SJCRH30 (cell line): ENCODE data around the gene SERP1. TPM values are rescaled to one million over a fixed set of nuclear protein-coding genes. Genes with fewer than 3 reads are reported as not detected.
A peak's percentile ranks its signal among the peaks of the same experiment; 100 is the strongest.

Experiments
- DNase-seq, 2 experiments: peaks; one replicate each; pipeline ENCODE4 v3.0.0-alpha.2; 2015 to 2020
- H3K27ac ChIP-seq: fragments of 250-450 bp; sonication (Bioruptor Pico); 2 replicates; pipeline ENCODE4 v1.5.1; 2020; ENCODE audit warnings: mild to moderate bottlenecking, moderate library complexity
- H3K27me3 ChIP-seq: fragments of 250-450 bp; sonication (Bioruptor Pico); 2 replicates; pipeline ENCODE4 v1.5.1; 2020; ENCODE audit warnings: mild to moderate bottlenecking, moderate library complexity
- H3K36me3 ChIP-seq: fragments of 250-450 bp; sonication (Bioruptor Pico); 2 replicates; pipeline ENCODE4 v1.5.1; 2020; ENCODE audit warnings: mild to moderate bottlenecking, moderate library complexity
- H3K4me1 ChIP-seq: fragments of 250-450 bp; sonication (Bioruptor Pico); 2 replicates; pipeline ENCODE4 v1.5.1; 2020; ENCODE audit warnings: mild to moderate bottlenecking, moderate library complexity
- H3K4me3 ChIP-seq: fragments of 250-450 bp; sonication (Bioruptor Pico); 2 replicates; pipeline ENCODE4 v1.5.1; 2020; ENCODE audit warnings: mild to moderate bottlenecking, moderate library complexity
- H3K9me3 ChIP-seq: fragments of 250-450 bp; sonication (Bioruptor Pico); replicated peaks from 2 replicates; pipeline ENCODE4 v1.5.1; 2020; ENCODE audit warnings: mild to moderate bottlenecking, moderate library complexity
- total RNA-seq: library from RNA; depleted of rRNA; stranded (reverse); fragments of >200 nt; shearing (Covaris generic); gene quantifications from 2 replicates; pipeline ENCODE4 v1.2.3, GENCODE V29; 2014; rRNA removed

The SERP1 gene
- total RNA-seq, result 72.7 and 80.3 TPM in 2 replicates

DNA sequence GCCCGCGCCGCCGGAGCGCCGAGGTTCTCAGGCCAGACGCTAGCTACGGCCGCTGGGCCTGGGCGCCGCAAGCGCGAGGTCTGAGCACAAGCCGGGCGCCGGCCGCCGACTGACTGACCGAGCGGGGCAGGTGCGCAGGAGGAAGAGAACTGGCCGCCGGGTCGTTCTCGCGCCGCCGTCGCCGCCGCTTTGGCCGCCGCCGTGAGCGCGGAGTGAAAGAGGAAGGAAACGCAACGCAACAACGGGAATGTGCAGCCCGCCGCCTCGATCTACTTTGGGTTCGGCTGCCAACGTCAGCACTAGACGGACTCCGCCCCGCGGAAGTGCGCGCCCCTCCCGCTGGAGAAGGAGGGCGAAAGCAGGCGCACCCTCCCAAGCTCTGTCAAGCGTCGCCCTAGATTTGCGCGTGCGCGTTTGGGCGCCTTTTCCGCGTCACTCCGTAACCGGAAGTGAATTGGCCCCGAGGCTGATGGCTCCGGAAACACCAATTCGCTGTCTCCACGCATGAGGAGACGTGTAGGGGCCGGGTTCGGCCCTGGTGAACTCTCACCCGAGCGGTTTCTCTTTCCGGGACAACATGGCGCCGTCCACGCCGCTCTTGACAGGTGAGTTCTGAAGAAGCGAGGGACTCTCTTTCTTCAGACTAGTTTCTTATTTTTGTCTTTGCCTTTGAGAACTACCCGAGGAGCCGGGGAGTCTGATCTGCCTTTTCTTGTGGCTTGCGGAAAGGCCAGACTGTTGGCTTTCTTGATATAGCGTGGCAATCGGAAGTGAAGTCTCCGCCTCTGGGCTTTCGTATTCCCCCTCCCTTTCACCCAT lies at the start of gene SERP1, which contains the start of gene EIF2A:
TSS of gene SERP1 (minus strand) at position 271 of the 819 bp plus-strand sequence. CDS start 361 bp downstream, outside the sequence.
TSS of gene EIF2A (plus strand) at position 562 of the 819 bp plus-strand sequence. CDS start at position 578, 16 bp downstream.
- peaks cover 18% of the 10 kb centered on the region for H3K36me3 ChIP-seq
- H3K27ac ChIP-seq, result peak within 1 kb of the TSS; percentile 75
- DNase-seq, result peak; percentile 97 to 99
- no peaks in the 10 kb centered on the region for H3K9me3 ChIP-seq
- peak within 1 kb of the TSS; percentile 90 for H3K4me3 ChIP-seq
- no peaks in the 10 kb centered on the region for H3K4me1 ChIP-seq
- no peaks in the 10 kb centered on the region for H3K27me3 ChIP-seq

DNA sequence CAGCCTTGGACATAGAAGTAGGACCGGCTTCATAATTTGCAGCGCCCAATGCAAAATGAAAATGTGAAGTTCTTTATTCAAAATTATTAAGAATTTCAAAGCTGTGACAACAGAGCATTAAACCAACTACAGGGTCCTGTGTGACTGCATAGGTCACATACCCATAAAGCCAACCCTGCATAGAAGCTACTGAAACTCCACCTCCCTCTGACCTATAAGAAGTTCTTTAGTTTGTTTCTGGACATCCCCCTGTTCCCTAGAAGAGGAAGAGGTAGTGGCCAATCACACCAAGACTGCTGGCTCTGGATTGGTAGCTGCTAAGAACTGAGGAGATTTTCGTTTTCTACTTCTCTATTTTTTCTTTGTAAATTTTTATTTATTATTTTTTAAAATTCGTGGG lies 47.9 kb upstream of the SERP1 start:
- no peaks in the 10 kb centered on the region for H3K4me1 ChIP-seq
- no peak for DNase-seq
- H3K27ac ChIP-seq, result no peak overlapping the region
- H3K9me3 ChIP-seq, result no peaks in the 10 kb centered on the region
- H3K36me3 ChIP-seq, result no peaks in the 10 kb centered on the region
- H3K4me3 ChIP-seq, result no peak overlapping the region
- H3K27me3 ChIP-seq, result no peaks in the 10 kb centered on the region

DNA sequence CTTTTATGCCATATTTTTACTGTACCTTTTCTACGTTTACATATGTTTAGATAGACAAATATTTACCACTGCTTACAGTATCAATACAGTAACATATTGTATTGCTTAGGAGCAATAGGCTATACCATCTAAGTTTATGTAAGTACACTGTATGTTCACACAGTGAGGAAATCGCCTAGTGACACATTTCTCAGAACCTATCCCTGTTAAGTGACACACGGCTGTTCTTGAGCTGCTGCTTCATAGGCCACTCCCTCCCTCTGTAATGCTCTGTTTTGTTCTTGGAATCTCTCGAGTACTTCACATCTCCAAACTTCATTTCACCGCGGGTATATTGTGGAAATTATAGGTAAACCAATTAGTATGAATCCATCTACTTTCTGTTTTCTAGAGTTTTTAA lies 43.5 kb upstream of the SERP1 start:
- Histone ChIP-seq H3K27me3 (no peaks in the 10 kb centered on the region), H3K9me3 (no peaks in the 10 kb centered on the region), H3K36me3 (peaks cover 15% of the 10 kb centered on the region), H3K4me1 (no peaks in the 10 kb centered on the region), H3K27ac (no peak overlapping the region), H3K4me3 (no peak overlapping the region)
- DNase-seq, result no peak

DNA sequence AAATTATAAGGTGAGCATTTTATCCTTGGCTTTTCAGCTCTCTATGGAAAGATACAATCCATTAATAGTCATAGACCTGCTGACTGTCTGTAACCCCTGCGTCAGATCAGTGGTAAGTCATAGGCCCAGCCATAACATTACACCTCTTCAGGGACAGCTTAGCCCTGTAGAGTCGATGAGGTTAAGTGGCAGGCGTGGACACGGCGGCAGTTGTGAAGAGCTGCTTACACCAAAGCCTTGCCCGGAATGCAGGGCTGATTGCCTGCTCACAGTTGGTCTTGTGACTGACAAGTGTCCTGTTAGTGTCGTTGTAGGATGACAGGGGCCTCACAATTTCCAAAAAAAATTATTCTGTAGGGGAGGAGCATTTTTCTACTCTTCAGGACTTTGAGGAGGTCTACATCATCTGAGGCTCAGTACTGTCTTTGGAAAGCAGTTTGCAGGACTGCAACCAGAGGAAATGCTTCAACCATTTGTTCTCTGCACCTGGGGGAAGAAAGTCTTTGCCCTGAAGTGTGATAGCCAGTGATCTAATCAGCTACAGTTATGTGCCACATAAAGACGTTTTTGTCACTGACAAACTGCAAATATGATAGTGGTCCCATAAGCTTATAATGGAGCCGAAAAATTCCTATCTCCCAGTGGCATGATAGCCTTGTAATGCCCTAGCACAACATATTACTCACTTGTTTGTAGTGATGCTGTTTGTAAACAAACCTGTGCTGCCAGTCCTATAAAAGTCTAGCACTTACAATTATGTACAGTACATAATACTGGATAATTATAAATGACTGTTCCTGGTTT lies 41.9 kb upstream of the SERP1 start:
- Histone ChIP-seq H3K27ac (no peak overlapping the region), H3K4me1 (no peaks in the 10 kb centered on the region), H3K36me3 (peaks cover 29% of the 10 kb centered on the region), H3K4me3 (no peak overlapping the region), H3K9me3 (no peaks in the 10 kb centered on the region), H3K27me3 (no peaks in the 10 kb centered on the region)
- DNase-seq, result no peak

DNA sequence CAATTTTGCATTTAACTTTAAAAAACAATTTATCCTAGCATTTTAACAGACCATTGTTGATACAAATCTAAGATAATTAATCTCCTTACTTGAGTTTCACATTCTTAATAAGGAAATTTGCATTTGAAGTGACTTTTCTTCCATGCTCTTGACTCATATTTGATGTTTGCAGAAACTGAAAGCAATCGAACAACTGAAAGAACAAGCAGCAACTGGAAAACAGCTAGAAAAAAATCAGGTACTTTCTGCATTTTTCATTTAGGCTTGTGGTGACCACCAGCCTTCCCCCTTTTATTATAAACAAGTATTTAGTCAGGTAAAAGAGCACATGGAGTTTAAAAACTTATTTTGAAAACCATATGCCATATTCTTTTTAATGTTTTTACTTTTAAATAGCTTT lies 36.7 kb upstream of the SERP1 start:
- Histone ChIP-seq H3K4me1 (no peaks in the 10 kb centered on the region), H3K9me3 (no peaks in the 10 kb centered on the region), H3K4me3 (no peak overlapping the region), H3K27ac (no peak overlapping the region), H3K27me3 (no peaks in the 10 kb centered on the region), H3K36me3 (peaks cover 57% of the 10 kb centered on the region)
- no peak for DNase-seq

DNA sequence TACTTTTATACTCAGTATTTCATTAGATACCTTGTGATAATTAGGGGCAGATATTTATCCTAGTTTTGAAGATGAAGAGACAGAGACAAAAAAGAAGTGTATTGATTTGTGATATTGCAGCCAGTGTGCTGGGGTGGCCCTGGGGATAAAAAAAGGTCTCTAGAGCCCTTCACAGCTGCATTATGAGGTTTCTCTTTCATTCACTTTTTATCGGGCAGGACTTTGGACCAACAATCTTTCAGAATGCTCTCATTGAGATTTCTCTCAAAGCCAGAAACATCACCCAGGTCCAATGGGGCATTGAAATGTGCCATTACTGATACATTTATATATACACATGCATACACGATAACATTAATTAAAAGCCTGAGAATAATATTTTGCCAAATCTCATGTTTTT lies 36.3 kb upstream of the SERP1 start:
- Histone ChIP-seq H3K27me3 (no peaks in the 10 kb centered on the region), H3K27ac (no peak overlapping the region), H3K4me1 (no peaks in the 10 kb centered on the region), H3K36me3 (peaks cover 59% of the 10 kb centered on the region), H3K9me3 (no peaks in the 10 kb centered on the region), H3K4me3 (no peak overlapping the region)
- DNase-seq, result no peak

DNA sequence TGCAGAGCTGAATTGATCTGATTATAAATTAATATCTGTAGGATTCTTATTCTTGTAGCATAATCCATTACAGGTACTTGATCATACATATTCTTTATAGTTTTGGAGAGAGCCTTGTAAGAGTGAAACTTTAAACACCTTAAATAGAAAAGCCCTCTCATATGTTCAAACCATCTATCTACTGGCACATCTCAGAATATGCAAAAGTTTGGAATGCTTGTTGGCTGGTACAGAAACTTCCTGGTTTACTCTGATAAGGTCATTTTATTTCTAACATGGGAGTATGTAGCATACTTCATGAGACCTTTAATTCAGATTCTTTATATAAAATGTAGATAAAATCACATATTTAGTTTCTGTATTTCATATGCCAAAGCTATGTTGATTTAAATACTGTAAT lies 34.9 kb upstream of the SERP1 start:
- Histone ChIP-seq H3K27ac (no peak overlapping the region), H3K36me3 (peaks cover 66% of the 10 kb centered on the region), H3K9me3 (no peaks in the 10 kb centered on the region), H3K27me3 (no peaks in the 10 kb centered on the region), H3K4me3 (no peak overlapping the region), H3K4me1 (no peaks in the 10 kb centered on the region)
- DNase-seq, result no peak

DNA sequence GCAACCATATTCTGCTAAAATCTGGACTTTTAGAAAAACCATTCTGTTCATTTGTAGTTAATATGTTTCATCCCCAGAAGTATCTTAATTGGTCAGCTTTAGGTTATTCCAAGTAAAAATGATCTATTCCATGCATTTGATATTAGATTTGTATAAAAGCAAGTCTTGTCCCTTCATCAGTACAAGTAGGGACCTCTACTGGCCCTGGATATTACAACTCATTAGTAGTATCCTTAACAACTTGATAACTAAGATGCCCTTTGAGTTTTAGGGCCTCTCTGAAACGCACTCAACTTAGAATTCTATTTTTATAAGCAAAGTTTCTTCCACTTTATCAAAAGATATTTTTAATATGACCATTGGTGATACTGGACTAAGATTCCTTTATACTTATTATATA lies 31.6 kb upstream of the SERP1 start:
- no peaks in the 10 kb centered on the region for H3K4me1 ChIP-seq
- no peak overlapping the region for H3K27ac ChIP-seq
- no peak overlapping the region for H3K4me3 ChIP-seq
- H3K27me3 ChIP-seq, result no peaks in the 10 kb centered on the region
- DNase-seq, result no peak
- H3K9me3 ChIP-seq, result no peaks in the 10 kb centered on the region
- peaks cover 53% of the 10 kb centered on the region for H3K36me3 ChIP-seq

DNA sequence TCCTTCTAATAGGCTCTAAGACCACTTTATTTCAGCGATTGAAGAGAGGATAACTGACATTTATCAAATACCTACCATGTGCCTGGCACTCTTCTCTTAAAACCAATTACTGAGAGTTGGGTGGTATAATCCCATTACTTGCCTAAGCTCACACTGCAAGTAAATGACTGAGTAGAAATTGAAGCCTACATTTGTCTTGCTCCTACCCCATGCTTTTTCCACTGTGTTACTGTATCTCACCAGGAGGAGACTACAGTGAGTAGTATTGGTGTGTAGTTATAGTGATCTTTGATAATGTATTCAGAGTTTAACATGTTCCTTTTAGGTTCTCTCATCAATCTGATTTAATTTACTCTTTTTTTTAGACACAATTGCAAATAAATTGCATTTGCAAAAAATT lies 21.0 kb upstream of the SERP1 start:
- Histone ChIP-seq H3K27me3 (no peaks in the 10 kb centered on the region), H3K4me1 (no peaks in the 10 kb centered on the region), H3K27ac (no peak overlapping the region), H3K36me3 (peaks cover 81% of the 10 kb centered on the region), H3K9me3 (no peaks in the 10 kb centered on the region), H3K4me3 (no peak overlapping the region)
- no peak for DNase-seq

DNA sequence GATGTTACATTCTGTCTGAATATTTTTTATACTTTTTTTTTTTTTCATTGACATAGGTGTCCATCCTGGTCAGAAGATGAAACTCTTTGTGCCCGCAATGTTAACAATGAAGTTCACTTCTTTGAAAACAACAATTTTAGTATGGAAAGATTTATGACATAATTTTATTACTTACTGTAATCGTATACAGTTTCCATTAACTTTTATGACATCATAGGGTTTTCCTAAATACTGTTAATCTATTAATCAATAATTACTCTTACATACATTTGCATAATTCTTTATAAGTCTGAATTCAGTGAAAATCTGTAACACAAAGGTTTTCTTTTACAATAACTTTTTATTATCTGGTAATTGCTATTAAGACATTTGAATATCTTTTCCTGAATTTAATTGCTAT lies 17.9 kb upstream of the SERP1 start:
- no peaks in the 10 kb centered on the region for H3K27me3 ChIP-seq
- H3K36me3 ChIP-seq, result peaks cover 70% of the 10 kb centered on the region
- no peak overlapping the region for H3K27ac ChIP-seq
- no peak overlapping the region for H3K4me3 ChIP-seq
- DNase-seq, result no peak
- no peaks in the 10 kb centered on the region for H3K9me3 ChIP-seq
- no peaks in the 10 kb centered on the region for H3K4me1 ChIP-seq

DNA sequence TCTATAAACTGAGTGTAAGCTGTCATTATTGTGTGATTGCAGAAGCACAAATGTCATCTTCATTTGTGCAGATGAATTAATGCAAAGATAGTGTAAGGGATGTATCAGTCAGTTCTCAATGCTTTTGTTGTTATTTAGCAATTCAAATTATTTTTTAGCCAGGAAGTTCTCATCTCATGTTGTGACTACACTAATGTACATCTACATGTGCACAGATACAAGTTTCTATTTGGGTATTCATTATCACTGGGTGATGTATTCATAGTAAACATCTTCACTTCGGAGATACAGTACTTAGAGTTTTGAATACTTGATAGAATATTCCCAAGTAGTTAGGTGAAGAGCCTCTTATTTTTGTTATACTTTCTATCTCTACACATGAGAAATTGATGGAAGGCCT lies 11.4 kb upstream of the SERP1 start:
- H3K4me3 ChIP-seq, result no peak overlapping the region
- no peak overlapping the region for H3K27ac ChIP-seq
- H3K27me3 ChIP-seq, result no peaks in the 10 kb centered on the region
- H3K9me3 ChIP-seq, result no peaks in the 10 kb centered on the region
- DNase-seq, result no peak
- H3K36me3 ChIP-seq, result peaks cover 66% of the 10 kb centered on the region
- H3K4me1 ChIP-seq, result no peaks in the 10 kb centered on the region; the same call in 1 of the 2 replicates

DNA sequence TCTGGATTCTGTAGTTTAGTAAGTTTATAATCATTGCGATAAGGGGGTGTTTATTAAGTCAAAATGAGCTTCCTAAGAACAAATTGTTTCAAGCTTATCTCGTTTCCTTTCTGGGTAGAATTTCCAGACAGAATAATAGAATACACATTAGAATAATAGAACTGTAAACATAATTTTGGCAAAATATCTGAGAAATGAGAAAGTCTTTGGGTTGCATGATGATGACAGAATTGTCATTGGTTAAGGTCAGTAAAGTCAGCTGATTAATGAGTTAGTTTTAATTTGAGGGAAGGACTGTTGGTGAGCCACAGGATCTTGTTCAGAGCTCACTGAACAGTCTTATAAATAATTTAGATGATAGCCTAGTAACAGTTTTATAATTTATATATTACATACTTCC lies 10.5 kb upstream of the SERP1 start:
- no peak for DNase-seq
- H3K9me3 ChIP-seq, result no peaks in the 10 kb centered on the region
- no peaks in the 10 kb centered on the region for H3K27me3 ChIP-seq
- H3K27ac ChIP-seq, result no peak overlapping the region
- H3K4me3 ChIP-seq, result no peak overlapping the region
- H3K4me1 ChIP-seq, result no peaks in the 10 kb centered on the region; the same call in 1 of the 2 replicates
- peaks cover 70% of the 10 kb centered on the region for H3K36me3 ChIP-seq

DNA sequence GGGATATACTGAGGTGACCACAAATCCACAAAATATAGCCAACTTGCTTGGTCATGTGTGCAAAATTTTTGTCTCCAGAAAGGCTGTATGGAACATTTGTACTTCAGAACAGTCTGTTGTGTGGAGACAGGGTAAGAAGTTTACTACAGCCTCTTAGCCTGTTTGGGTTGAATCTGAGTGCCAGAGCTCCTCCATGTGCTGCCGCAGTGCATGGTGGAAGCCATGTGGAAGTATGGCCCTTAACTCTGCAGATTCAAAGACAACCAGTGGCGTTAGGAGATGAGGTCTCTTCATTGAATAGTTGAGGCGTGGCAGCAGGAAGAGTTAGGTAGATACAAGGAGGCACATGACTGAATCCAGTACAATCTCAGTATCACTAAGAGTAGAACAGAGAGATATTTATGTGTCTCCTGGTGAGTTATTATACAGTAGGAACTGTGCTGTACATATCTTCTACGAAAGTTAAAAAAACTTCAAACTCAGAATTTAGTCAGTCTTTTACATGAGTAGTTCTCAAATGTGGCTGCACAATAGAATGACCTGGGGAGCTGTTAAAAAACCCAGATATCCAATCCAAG lies 9.7 kb upstream of the SERP1 start:
- Histone ChIP-seq H3K36me3 (peaks cover 69% of the 10 kb centered on the region), H3K27ac (no peak overlapping the region), H3K4me3 (no peak overlapping the region), H3K27me3 (no peaks in the 10 kb centered on the region), H3K9me3 (no peaks in the 10 kb centered on the region), H3K4me1 (no peaks in the 10 kb centered on the region; the same call in 1 of the 2 replicates)
- no peak for DNase-seq

DNA sequence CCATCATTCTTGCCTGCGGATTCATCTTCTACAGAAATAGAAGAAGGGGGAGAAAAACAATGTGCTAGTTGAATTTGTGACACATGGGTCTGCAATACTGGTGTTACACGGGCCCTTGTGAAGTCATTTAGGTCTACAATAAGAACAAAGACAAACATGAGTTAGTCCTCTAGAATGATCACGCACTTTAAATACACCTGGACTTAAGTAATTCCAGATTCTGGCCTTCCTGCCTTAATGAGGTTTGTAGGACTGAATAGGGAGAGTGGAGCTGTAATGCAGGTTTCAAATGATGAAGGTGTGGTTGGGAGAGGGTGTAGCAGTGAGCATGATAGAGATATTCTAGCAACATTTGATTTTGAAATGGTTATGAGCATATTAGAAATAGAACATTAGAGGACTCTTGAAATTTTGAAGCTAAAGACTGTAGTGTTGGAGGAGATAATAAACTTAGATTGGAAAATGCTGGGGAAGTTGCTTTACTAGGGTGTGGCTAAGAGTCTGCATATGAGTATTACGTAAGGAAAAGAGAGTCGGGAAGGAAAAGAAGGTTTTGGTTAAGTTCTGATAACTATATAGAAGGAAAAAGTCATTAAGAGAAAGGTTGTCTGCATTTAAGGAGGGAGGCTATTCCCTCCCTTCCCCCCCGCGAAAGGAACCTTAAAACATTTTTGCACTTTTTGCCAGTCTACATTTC lies 897 bp upstream of the SERP1 start:
- Histone ChIP-seq H3K27me3 (no peaks in the 10 kb centered on the region), H3K4me3 (peak overlapping the region; percentile 90), H3K9me3 (no peaks in the 10 kb centered on the region), H3K27ac (peak overlapping the region; percentile 75), H3K4me1 (no peaks in the 10 kb centered on the region), H3K36me3 (peaks cover 19% of the 10 kb centered on the region)
- no peak for DNase-seq
